OCI-LY3 (cell line): ENCODE measurements around the gene PGS1.

Source experiments
- CTCF ChIP-seq: fragments of 200-600, 300-600 bp; sonication (generic); IDR thresholded peaks from 2 replicates; pipeline ENCODE4 v1.5.1; 2014; ENCODE audit warnings: antibody characterized with exemption, low read length, low read depth
- EZH2phosphoT487 ChIP-seq: fragments of 200-600 bp; shearing (Covaris generic); IDR thresholded peaks from 2 replicates; pipeline ENCODE4 v1.6.1; 2018; ENCODE audit warnings: antibody characterized with exemption, mixed run types, low read depth

GRCh38 chr17:78361225-78361701 lies 17.2 kb upstream of the PGS1 start:
- TF ChIP-seq CTCF (no peak), EZH2phosphoT487 (no peak)
